Activated naive CD4-positive, alpha-beta T cell treated with anti-CD3 and anti-CD28 coated beads for 36 hours (primary cell): Measurements from ENCODE around the gene KBTBD8. TPM values are rescaled to one million over a fixed set of nuclear protein-coding genes. Genes with fewer than 3 reads are reported as not detected.
A peak's percentile ranks its signal among the peaks of the same experiment; 100 is the strongest.

Source experiments
- CTCF ChIA-PET: fragments of 350-600 bp; sonication (Branson Sonifier 250); formaldehyde crosslinking; loops from one replicate; lab custom pipeline; 2021; ENCODE audit warnings: antibody characterized with exemption; lab: Charles Lee
- DNase-seq: peaks from one replicate; pipeline ENCODE4 v3.0.0-alpha.2; 2020
- H3K27ac Mint-ChIP-seq: one replicate; pipeline ENCODE4 v1.8.0; 2021; ENCODE audit warnings: mild to moderate bottlenecking, mixed read lengths
- H3K27me3 Mint-ChIP-seq: one replicate; pipeline ENCODE4 v1.8.0; 2021; ENCODE audit warnings: low read depth, mixed read lengths
- H3K36me3 Mint-ChIP-seq: one replicate; pipeline ENCODE4 v1.8.0; 2021; ENCODE audit warnings: low read depth, mixed read lengths
- H3K4me1 Mint-ChIP-seq: one replicate; pipeline ENCODE4 v1.8.0; 2021; ENCODE audit warnings: low read depth, mixed read lengths
- H3K4me3 Mint-ChIP-seq: one replicate; pipeline ENCODE4 v1.8.0; 2021; ENCODE audit warnings: mild to moderate bottlenecking, moderate library complexity, mixed read lengths
- H3K9me3 Mint-ChIP-seq: one replicate; pipeline ENCODE4 v1.8.0; 2021; ENCODE audit warnings: mixed read lengths
- intact Hi-C: fragments of 100-400 bp; cut with micrococcal nuclease; formaldehyde crosslinking; loops from one replicate; pipeline ENCODE4 v1.15.1; 2023
- total RNA-seq, 2 experiments: library from RNA; stranded (reverse); gene quantifications; one replicate each; pipeline ENCODE4 v1.2.3, GENCODE V29; 2021

The KBTBD8 gene
- total RNA-seq, 2 experiments from 2014 or later, result 6.8 to 7.4 TPM

DNA sequence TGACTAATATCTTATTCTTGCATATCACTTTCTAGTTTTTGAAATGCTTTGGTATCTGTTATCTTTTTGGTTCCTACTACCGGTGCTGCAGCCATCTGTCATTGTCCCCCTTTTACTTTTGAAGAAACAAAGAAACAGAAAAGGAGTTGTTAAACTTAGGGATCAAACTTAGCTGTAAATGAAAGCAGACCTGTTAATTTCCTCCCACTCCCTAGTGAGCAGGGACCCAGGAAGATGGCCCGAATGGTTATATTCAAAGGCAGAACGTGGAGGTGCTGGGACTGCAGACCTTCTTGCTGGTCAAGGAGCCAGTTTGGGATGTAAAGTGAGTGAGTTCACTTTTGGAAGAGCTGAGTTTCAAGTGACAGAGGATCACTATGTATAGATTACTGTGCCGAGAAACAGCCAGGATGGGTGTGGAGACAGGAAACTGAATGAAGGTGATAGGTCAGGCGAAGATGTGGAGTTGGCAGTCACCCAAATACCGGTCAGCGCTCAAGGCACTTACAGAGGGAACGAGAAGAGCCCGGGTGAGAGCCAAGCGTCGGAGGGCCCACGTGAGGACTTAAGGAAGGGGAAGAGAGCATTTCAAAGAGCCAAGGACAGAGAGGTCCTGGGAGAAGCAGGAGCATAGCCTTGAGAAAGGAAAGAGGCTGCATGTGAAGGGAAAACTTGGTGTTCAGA lies 20.1 kb downstream of the KBTBD8 start:
- H3K36me3 Mint-ChIP-seq, result peaks cover 2% of the 10 kb centered on the region
- H3K4me1 Mint-ChIP-seq, result peaks cover 30% of the 10 kb centered on the region
- H3K27ac Mint-ChIP-seq, result peak overlapping the region; percentile 10
- H3K27me3 Mint-ChIP-seq, result no peaks in the 10 kb centered on the region
- DNase-seq, result peak; percentile 39
- H3K9me3 Mint-ChIP-seq, result no peaks in the 10 kb centered on the region
- peak overlapping the region; percentile 30 for H3K4me3 Mint-ChIP-seq
- CTCF ChIA-PET, result interaction anchor here (0.5 to 1.0 kb wide), 2 partner anchors 19 to 69 kb away, joined by 3 read pairs; no protein-coding TSS in a partner anchor
- intact Hi-C loops, result loop anchor here (5.0 kb wide), 1 partner anchor 1994 kb away; the partner anchor contains the start of gene EOGT

DNA sequence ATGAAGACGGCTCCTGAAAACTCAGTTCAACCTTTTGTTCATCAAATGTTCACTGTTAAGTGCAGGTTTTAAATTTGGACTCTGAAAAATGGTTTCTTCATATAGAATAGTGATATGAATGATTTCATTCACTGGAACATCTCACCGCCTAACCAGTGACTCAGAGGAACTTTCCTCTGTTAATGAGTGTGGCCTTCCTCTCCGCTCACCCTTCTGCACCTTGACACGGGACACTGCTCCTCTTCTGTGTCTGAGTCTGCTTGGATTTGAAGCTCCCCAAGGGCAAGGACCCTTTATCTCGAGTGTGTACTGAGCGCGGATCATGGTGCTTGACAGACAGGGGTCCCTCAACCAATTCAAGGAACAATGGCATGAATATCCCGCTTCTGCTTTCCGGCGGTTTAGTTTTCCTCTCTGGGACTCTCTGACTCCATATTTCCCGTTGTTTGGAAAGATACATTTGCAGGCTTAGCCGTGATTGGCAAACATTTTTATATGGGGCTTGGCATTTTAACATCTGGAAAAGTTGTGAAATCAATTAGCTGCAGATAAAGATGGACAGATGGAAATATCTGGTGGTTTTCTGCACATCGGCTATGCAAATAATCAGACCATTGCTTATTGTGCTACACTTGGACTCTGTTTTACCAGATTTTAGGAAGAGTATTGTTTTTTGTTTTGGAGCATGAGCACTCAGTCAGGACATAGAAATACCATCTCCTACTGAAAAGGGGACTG lies 20.9 kb downstream of the KBTBD8 start:
- no peaks in the 10 kb centered on the region for H3K27me3 Mint-ChIP-seq
- peak; percentile 12 for DNase-seq
- H3K27ac Mint-ChIP-seq, result no peak overlapping the region
- H3K36me3 Mint-ChIP-seq, result peaks cover 2% of the 10 kb centered on the region
- no peak overlapping the region for H3K4me3 Mint-ChIP-seq
- H3K4me1 Mint-ChIP-seq, result peaks cover 30% of the 10 kb centered on the region
- no peaks in the 10 kb centered on the region for H3K9me3 Mint-ChIP-seq
- CTCF ChIA-PET, result no interaction called here
- intact Hi-C loops, result loop anchor here (5.0 kb wide), 1 partner anchor 1993 kb away; the partner anchor contains the start of gene EOGT

DNA sequence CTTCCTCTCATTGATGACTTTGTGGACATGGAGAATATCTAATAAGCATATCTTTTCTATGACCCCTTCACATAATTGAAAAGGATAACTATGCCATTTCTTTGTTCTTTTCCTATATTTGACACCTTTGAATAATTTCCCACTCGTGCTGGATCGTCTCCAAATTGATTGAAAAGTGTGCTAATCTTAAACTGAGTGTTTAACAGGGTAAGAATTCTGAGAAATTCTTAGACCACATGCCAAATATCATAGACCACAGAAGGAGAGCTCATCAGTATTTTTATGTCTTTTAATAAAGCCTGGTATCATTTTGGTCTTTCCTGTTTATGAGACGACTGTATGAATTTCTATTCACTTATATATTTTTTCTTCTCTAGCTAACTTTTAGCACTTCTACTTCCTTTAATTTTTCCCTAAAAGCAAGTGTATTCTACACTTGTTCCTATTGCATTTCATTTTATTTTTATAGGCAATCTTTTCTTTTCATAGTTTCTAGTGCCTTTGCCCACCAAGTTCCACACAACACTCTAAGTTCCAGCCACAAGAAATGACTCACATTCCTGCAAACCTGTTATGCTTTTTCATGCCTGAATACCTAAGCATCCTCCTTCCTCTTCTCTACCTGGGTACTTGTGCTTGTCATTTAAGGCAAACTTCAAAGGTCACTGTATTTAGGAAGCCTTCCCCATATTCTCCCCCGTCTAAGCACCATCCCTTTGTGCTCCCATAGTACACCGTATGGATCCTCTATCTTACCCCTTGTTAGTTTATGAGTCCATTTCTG lies 30.1 kb downstream of the KBTBD8 start:
- CTCF ChIA-PET, result no interaction called here

GRCh38 chr3:67030785-67031740 lies 33.0 kb downstream of the KBTBD8 start:
- Mint-ChIP-seq H3K4me1 (peaks cover 4% of the 10 kb centered on the region), H3K36me3 (no peaks in the 10 kb centered on the region), H3K27me3 (no peaks in the 10 kb centered on the region), H3K4me3 (no peak overlapping the region), H3K9me3 (no peaks in the 10 kb centered on the region), H3K27ac (no peak overlapping the region)
- no peak for DNase-seq
- intact Hi-C loops, result no loop called here
- CTCF ChIA-PET, result interaction anchor here (1.3 kb wide), 1 partner anchor 59 kb away, joined by 7 read pairs; no protein-coding TSS in a partner anchor

More for the DNA sequence above, 30.1 kb downstream of the KBTBD8 start:
- H3K27ac Mint-ChIP-seq, result no peak overlapping the region
- H3K4me1 Mint-ChIP-seq, result peaks cover 4% of the 10 kb centered on the region
- no peaks in the 10 kb centered on the region for H3K9me3 Mint-ChIP-seq
- H3K27me3 Mint-ChIP-seq, result no peaks in the 10 kb centered on the region
- H3K4me3 Mint-ChIP-seq, result no peak overlapping the region
- intact Hi-C loops, result no loop called here
- no peak for DNase-seq
- no peaks in the 10 kb centered on the region for H3K36me3 Mint-ChIP-seq

- Mint-ChIP-seq H3K27me3 (no peaks in the 10 kb centered on the region), H3K4me1 (peaks cover 4% of the 10 kb centered on the region), H3K36me3 (no peaks in the 10 kb centered on the region), H3K4me3 (no peak overlapping the region), H3K27ac (no peak overlapping the region), H3K9me3 (no peaks in the 10 kb centered on the region)
- intact Hi-C loops, result no loop called here
- CTCF ChIA-PET, result no interaction called here
- no peak for DNase-seq
These were observed 33.9 kb downstream of the KBTBD8 start for GRCh38 chr3:67031986-67032385.

DNA sequence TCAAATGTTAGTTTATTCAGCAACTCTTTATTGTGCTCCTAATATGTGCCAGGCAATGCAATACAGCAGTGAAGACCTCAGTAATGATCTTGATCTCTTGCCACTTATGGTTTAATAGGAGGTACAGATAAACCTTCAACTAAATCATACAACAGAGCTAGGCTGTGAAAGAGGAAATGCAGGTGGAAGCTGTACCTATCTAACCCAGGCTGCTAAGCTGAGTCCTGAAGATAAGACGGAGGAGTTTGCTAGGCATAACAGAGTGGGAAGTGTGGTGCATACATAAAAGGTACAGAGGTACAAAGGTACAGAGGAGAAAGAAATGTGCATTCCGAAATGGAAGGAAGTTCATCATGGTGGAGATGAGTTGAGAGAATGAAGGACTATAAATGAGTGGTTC lies 35.0 kb downstream of the KBTBD8 start:
- Mint-ChIP-seq H3K27me3 (no peaks in the 10 kb centered on the region), H3K9me3 (no peaks in the 10 kb centered on the region), H3K4me1 (peaks cover 4% of the 10 kb centered on the region), H3K36me3 (no peaks in the 10 kb centered on the region), H3K27ac (no peak overlapping the region), H3K4me3 (no peak overlapping the region)
- DNase-seq, result no peak
- intact Hi-C loops, result no loop called here
- CTCF ChIA-PET, result interaction anchor here (1.1 kb wide), 1 partner anchor 62 kb away, joined by 4 read pairs; no protein-coding TSS in a partner anchor

GRCh38 chr3:67034371-67034770 lies 36.3 kb downstream of the KBTBD8 start:
- Mint-ChIP-seq H3K9me3 (no peaks in the 10 kb centered on the region), H3K4me3 (no peak overlapping the region), H3K36me3 (no peaks in the 10 kb centered on the region), H3K27ac (no peak overlapping the region), H3K4me1 (no peaks in the 10 kb centered on the region), H3K27me3 (no peaks in the 10 kb centered on the region)
- CTCF ChIA-PET, result interaction anchor here (0.7 kb wide), 1 partner anchor 13 kb away, joined by 3 read pairs; no protein-coding TSS in a partner anchor
- intact Hi-C loops, result no loop called here
- no peak for DNase-seq

- H3K4me1 Mint-ChIP-seq, result no peaks in the 10 kb centered on the region
- CTCF ChIA-PET, result interaction anchor here (0.7 to 3.7 kb wide), 6 partner anchors 9 to 215 kb away, joined by 3 to 26 read pairs (median 3); no protein-coding TSS in a partner anchor
- no peak for DNase-seq
- no peak overlapping the region for H3K4me3 Mint-ChIP-seq
- H3K27ac Mint-ChIP-seq, result no peak overlapping the region
- intact Hi-C loops, result loop anchor here (1.0 kb wide), 2 partner anchors 65 to 99 kb away; no protein-coding TSS in a partner anchor
- H3K9me3 Mint-ChIP-seq, result no peaks in the 10 kb centered on the region
- H3K27me3 Mint-ChIP-seq, result no peaks in the 10 kb centered on the region
- no peaks in the 10 kb centered on the region for H3K36me3 Mint-ChIP-seq
These were observed 39.5 kb downstream of the KBTBD8 start for GRCh38 chr3:67037615-67038014.

- H3K4me3 Mint-ChIP-seq, result no peak overlapping the region
- no peaks in the 10 kb centered on the region for H3K9me3 Mint-ChIP-seq
- no peaks in the 10 kb centered on the region for H3K36me3 Mint-ChIP-seq
- DNase-seq, result no peak
- no peaks in the 10 kb centered on the region for H3K27me3 Mint-ChIP-seq
- no peak overlapping the region for H3K27ac Mint-ChIP-seq
- H3K4me1 Mint-ChIP-seq, result no peaks in the 10 kb centered on the region
- intact Hi-C loops, result no loop called here
- CTCF ChIA-PET, result no interaction called here
These were observed 46.2 kb downstream of the KBTBD8 start for GRCh38 chr3:67044295-67044694.

- Mint-ChIP-seq H3K27me3 (no peaks in the 10 kb centered on the region), H3K27ac (no peak overlapping the region), H3K4me1 (no peaks in the 10 kb centered on the region), H3K9me3 (no peaks in the 10 kb centered on the region), H3K36me3 (no peaks in the 10 kb centered on the region), H3K4me3 (no peak overlapping the region)
- intact Hi-C loops, result no loop called here
- DNase-seq, result no peak
- CTCF ChIA-PET, result interaction anchor here (2.1 kb wide), 1 partner anchor 73 kb away, joined by 11 read pairs; no protein-coding TSS in a partner anchor
These were observed 46.8 kb downstream of the KBTBD8 start for GRCh38 chr3:67044955-67045354.
